Measurements from ENCODE around the gene CDC14B. TPM values are rescaled to one million over a fixed set of nuclear protein-coding genes. Genes with fewer than 3 reads are reported as not detected.

CDC14B gene
- total and polyA plus RNA-seq, 2 of the 4 experiments (the other 2 are of a cell fraction), result 9.7 to 26.3 TPM

DNA sequence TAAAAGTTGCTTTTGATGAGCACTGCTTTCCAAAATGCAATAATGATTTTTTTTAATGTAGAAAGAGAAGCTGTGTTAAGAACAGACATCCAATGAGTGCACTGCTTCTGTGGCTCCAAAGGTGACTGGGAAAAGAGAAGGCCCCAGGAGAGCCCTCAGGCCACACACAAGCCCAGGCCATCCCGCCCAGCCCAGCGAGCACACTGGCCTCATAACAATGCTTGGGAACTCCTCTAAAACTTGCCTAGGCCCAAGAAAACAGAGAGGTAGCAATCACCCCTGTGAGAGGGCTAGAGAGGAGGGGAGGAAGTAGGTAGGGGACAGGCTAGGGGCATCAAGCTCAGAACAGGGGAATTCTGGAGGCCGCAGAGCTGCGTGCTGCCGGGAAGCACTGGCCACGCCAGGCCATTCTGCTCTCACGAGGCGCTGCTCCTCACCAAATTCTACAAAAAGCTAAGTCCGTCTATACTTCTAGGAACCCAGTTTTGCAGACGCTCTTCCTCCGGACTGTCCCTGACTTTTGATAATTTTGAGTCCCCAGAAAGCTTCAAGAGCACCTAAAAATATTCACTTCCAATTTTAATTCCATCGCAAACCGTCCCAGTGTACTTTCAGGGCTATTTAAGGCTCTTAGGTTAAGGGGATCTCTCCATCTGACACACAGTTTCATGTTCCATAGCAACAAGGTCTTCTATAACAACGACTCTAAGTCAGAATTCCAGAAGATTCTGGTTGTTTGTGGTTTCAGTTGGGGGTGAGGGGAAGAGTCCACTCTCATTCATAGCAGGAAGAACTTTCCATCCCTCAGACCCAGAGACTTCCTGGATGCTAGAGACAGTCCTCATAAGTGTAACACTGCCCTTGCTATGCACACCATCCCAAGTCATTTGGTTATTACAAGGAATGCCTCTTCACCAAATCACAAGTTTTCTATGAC lies 118.7 kb downstream of the CDC14B start:
- peak; percentile 83 for DNase-seq
- no peaks in the 10 kb centered on the region for H3K9me3 ChIP-seq (ENCODE audit: control insufficient read depth, insufficient read depth, low read length)
- H2BK5ac ChIP-seq (ENCODE audit: low read depth, low read length, poor library complexity, severe bottlenecking), result peak overlapping the region; percentile 77
- in situ Hi-C loops (cut with MboI; ENCODE audit: low sequenced_read_pairs), result no loop called here
- H2BK120ac ChIP-seq (ENCODE audit: low read depth, low read length), result no peak overlapping the region
- no peaks in the 10 kb centered on the region for H4K20me1 ChIP-seq (ENCODE audit: insufficient read depth, low read length)
- H3K4me3 ChIP-seq (ENCODE audit: insufficient read depth, low read depth, low read length), result no peak overlapping the region
- no peak overlapping the region for H2AK9ac ChIP-seq (replicated peaks; ENCODE audit: low read depth, low read length, poor library complexity)
- BruUV-seq (replicated peaks), result TSS peak; percentile 47
- H4K8ac ChIP-seq (ENCODE audit: low read depth in 2 of 2, low read length in 2 of 2), result peak overlapping the region in 1 of 2 experiments; percentile 28; a peak in 1 of 4 replicates
- no peak overlapping the region for H2AFZ ChIP-seq (replicated peaks; ENCODE audit: low read length, poor library complexity)
- H3K14ac ChIP-seq (replicated peaks; ENCODE audit: low read depth, low read length), result no peak overlapping the region; the same call in 1 of the 2 replicates
- peaks cover 10% of the 10 kb centered on the region; the same call in 1 of the 2 replicates for H3K9me1 ChIP-seq (ENCODE audit: insufficient read depth, low read length)
- H3K56ac ChIP-seq (ENCODE audit: extremely low read depth, insufficient read depth, low read length), result no peak overlapping the region
- peak overlapping the region; percentile 32 for H3K4ac ChIP-seq (ENCODE audit: low read depth, low read length)
- no peak overlapping the region for H2AK5ac ChIP-seq (ENCODE audit: low read depth, low read length)
- dilution Hi-C loops (cut with HindIII; ENCODE audit: low sequenced_read_pairs, unreplicated experiment), result no loop called here
- H3K4me1 ChIP-seq (ENCODE audit: control insufficient read depth, insufficient read depth, low read length), result peaks cover 14% of the 10 kb centered on the region
- H4K5ac ChIP-seq (ENCODE audit: low read depth, low read length), result no peak overlapping the region
- peak overlapping the region; percentile 35; the same call in 1 of the 2 replicates for H4K91ac ChIP-seq (ENCODE audit: insufficient read depth, low read depth, low read length)
- ATAC-seq (ENCODE audit: low read depth), result peak; percentile 85
- H3K27ac ChIP-seq (ENCODE audit: insufficient read depth, low read length), result peak overlapping the region; percentile 40; the same call in 1 of the 2 replicates
- H3K36me3 ChIP-seq (ENCODE audit: control insufficient read depth, insufficient read depth, low read length), result peaks cover 4% of the 10 kb centered on the region; the same call in 1 of the 2 replicates
- intact Hi-C loops (cut with micrococcal nuclease), result no loop called here
- ChIA-PET POLR2A (ENCODE audit: unreplicated experiment) (no interaction called here), CTCF (no interaction called here)
- 97% methylated on average over 6 of the region's 14 CpGs; no CpG with 5 or more reads in 1 of the 2 experiments for WGBS, 2 experiments (ENCODE audit: extremely low coverage in 2 of 2, insufficient read length in 1 of 2)
- no peak overlapping the region for H2BK15ac ChIP-seq (ENCODE audit: low read depth, low read length)
- peaks cover 0 to 3% of the 10 kb centered on the region in 2 experiments; a peak in 1 of 4 replicates for H3K79me1 ChIP-seq (ENCODE audit: low read depth in 1 of 2, low read length in 2 of 2)
- no peak overlapping the region for H3K23ac ChIP-seq (ENCODE audit: low read depth, low read length)
- no peak overlapping the region; the same call in 1 of the 2 replicates for H2BK20ac ChIP-seq (ENCODE audit: low read depth, low read length)
- no peak overlapping the region for H3K18ac ChIP-seq (ENCODE audit: low read depth, low read length)
- no peak overlapping the region for H3K9ac ChIP-seq (ENCODE audit: low read depth, low read length)
- H3K27me3 ChIP-seq (ENCODE audit: control insufficient read depth, insufficient read depth, low read length), result no peaks in the 10 kb centered on the region
- 0 out of 2 replicates have a peak overlapping the region, but pooled peaks have one; percentile 4 for H3K4me2 ChIP-seq (ENCODE audit: low read depth, low read length)
- TF ChIP-seq RCOR1 (IDR thresholded peaks at IDR 0.05; ENCODE audit: insufficient replicate concordance, low read length), result no peak
- TF ChIP-seq RFX5 (IDR thresholded peaks at IDR 0.05; ENCODE audit: low read depth, low read length), result no peak
- TF ChIP-seq MAZ (IDR thresholded peaks at IDR 0.05; ENCODE audit: borderline replicate concordance, low read depth, low read length), result no peak
- TF ChIP-seq RAD21 (IDR thresholded peaks at IDR 0.05; ENCODE audit: low read length), result no peak
- no peak for TF ChIP-seq MAFK (IDR thresholded peaks at IDR 0.05; ENCODE audit: low read depth, low read length)
- no peak for TF ChIP-seq FOS (IDR thresholded peaks at IDR 0.05; ENCODE audit: low read depth, low read length)
- TF ChIP-seq CHD1 (IDR thresholded peaks at IDR 0.05; ENCODE audit: low read depth, low read length), result no peak
- no peak for TF ChIP-seq SMC3 (IDR thresholded peaks at IDR 0.05; ENCODE audit: low read depth, low read length)
- TF ChIP-seq, protein P1, sequence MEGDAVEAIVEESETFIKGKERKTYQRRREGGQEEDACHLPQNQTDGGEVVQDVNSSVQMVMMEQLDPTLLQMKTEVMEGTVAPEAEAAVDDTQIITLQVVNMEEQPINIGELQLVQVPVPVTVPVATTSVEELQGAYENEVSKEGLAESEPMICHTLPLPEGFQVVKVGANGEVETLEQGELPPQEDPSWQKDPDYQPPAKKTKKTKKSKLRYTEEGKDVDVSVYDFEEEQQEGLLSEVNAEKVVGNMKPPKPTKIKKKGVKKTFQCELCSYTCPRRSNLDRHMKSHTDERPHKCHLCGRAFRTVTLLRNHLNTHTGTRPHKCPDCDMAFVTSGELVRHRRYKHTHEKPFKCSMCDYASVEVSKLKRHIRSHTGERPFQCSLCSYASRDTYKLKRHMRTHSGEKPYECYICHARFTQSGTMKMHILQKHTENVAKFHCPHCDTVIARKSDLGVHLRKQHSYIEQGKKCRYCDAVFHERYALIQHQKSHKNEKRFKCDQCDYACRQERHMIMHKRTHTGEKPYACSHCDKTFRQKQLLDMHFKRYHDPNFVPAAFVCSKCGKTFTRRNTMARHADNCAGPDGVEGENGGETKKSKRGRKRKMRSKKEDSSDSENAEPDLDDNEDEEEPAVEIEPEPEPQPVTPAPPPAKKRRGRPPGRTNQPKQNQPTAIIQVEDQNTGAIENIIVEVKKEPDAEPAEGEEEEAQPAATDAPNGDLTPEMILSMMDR (conservative IDR thresholded peaks at IDR 0.05; ENCODE audit: low read depth, low read length), result no peak
- no peak for TF ChIP-seq POLR2A (IDR thresholded peaks at IDR 0.05; ENCODE audit: low read depth, low read length)
- TF ChIP-seq MXI1 (IDR thresholded peaks at IDR 0.05; ENCODE audit: borderline replicate concordance, low read depth, low read length), result no peak
- TF ChIP-seq, protein P2, sequence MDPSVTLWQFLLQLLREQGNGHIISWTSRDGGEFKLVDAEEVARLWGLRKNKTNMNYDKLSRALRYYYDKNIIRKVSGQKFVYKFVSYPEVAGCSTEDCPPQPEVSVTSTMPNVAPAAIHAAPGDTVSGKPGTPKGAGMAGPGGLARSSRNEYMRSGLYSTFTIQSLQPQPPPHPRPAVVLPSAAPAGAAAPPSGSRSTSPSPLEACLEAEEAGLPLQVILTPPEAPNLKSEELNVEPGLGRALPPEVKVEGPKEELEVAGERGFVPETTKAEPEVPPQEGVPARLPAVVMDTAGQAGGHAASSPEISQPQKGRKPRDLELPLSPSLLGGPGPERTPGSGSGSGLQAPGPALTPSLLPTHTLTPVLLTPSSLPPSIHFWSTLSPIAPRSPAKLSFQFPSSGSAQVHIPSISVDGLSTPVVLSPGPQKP (IDR thresholded peaks at IDR 0.05; ENCODE audit: borderline replicate concordance, low read depth, low read length), result no peak
- TF ChIP-seq BHLHE40 (IDR thresholded peaks at IDR 0.05; ENCODE audit: low read depth, low read length), result no peak
- no peak for TF ChIP-seq CEBPB (IDR thresholded peaks at IDR 0.05; ENCODE audit: low read depth, low read length)
- TF ChIP-seq NFE2L2 (IDR thresholded peaks at IDR 0.05; ENCODE audit: low read depth, low read length), result no peak

Data from IMR-90 (cell line).